ENCODE measurements around the gene CUX1.
"Not testable (repeated sequence)": the region's sequence is repeated elsewhere in the genome, so short reads cannot be mapped to it uniquely, and the experiment has no call there.

CUX1 gene

DNA sequence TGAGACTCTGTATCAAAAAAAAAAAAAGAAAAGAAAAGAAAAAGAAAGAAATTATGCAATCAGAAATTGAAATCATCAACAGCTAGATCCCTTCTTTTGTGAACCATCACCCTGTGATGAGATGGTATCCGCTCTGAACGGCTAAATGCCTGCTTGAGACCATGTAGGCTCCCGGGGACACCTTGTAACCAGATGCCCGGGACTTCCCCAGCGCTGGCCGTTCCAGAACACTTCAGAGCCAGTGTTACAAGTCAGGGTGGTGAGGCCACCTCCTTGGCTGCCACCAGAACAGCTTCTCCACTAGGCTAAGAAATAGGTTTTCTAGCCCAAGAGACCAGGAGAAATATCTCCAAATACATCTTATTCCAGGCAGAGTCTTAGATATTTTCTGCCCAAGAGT, 349.8 kb downstream of the CUX1 start:
- no peak for DNase-seq

DNA sequence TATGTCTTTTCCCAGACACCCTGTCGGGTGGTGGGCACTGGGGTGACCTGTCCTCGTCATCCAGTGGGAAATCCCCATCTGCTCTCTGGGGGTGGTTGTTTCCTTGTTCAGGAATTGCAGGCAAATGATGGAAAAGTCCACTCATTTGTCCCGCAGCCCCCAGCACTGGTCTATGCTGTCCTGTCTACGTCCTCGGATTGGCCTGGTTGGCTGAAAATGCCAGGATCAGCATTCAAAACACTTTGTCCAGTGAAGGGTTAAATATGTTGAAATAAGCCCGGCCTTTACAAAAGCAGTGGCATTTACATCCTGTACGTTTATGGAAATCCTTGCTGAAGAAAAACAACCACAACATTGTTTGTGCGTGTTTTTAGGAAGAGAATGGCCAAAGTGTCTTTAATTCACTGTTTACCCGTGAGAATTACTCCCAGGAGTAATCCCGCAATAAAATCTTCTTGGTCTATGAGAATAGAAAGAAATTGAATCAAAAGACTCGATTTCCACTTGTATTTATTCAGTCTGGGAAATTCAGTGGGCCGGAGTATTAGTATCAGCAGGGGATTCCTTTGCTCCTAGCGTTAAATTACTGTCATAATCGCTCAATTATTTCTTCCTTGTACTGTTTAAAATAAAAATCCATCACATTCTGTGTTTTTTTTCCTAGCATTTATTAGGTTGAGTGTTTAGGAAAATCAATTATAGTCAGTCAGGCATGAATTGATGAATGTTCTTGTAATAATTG, 352.4 kb downstream of the CUX1 start:
- no peak for DNase-seq

DNA sequence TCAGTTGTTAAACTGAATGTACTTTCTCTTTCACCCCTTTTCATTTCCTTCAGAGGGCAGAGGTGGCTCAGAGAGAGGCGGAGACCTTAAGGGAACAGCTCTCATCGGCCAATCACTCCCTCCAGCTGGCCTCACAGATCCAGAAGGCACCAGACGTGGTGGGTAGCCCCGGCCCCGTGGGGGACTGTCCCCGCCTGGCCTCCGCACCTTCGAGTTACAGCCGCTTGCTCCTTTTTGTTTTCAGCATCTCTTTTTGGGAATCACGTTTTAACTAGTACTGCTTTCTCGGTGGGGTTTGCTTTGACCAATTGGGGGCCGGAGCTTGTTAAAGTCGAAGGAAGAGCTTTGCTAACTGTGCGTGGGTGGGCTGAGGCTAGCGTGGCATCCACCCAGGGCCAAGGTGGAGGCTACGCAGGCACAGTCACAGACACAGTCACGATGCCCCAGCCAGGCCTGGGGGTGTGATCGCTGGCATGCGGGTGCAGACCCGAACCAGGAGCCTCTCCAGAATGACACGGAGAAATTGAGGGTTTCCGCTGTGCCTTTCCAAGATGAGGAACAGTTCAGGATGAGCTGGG, 353.1 kb downstream of the CUX1 start:
- no peak for DNase-seq

- DNase-seq: peak; percentile 56
Observed at GRCh38 chr7:102173669-102174068, 356.2 kb downstream of the CUX1 start.

DNA sequence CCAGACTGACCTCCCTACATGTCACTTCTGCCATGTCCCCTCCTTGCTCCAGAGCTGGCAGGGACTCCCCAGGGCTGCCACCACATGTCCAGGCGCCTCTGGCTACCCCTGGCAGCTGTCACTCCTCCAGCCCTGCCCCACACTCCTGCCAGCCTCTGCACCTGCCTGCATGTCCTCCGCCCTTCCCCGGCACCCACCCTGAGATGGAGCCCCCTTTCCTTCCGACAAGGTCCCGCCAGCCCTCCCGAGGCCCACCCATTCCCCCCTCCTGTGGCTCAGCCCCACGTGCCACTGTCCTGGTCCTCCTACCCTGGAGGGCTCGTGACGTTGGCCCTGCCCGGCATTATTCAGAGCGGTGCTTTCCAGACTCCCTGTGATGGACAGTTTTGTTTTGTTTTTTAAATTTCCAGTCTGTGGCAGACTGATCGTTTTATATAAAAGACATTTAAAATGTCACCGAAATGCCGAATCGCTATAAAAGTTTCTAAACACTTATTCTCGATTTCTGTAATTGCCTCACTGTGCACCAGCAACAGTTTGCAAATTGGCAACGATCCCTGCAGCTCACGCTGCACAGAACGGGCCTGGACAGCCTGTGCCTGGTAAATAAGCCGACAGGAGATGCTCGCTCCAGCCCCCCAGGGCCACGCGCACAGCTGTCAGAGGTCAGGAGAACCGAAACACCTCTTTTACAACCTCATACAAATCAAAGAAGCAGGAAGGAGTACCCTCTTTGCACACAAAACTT, 358.2 kb downstream of the CUX1 start:
- no peak for DNase-seq

- no peak for DNase-seq
Observed at GRCh38 chr7:102178410-102178809, 361.0 kb downstream of the CUX1 start.

DNA sequence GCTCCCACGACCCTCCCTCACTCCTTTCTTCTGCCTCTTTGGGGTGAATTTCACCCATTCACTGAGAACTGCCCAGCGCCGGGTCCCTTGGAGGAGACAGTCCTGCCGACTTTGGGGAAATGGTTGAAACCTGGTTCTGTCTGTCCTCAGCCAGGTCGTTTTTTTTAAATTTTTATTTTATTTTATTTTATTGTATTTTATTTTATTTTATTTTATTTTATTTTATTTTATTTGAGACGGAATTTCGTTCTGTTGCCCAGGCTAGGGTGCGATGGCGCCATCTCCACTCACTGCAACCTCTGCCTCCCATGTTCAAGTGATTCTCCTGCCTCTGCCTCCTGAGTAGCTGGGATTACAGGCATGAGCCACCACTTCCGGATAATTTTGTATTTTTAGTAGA, 363.3 kb downstream of the CUX1 start:
- no peak for DNase-seq

DNA sequence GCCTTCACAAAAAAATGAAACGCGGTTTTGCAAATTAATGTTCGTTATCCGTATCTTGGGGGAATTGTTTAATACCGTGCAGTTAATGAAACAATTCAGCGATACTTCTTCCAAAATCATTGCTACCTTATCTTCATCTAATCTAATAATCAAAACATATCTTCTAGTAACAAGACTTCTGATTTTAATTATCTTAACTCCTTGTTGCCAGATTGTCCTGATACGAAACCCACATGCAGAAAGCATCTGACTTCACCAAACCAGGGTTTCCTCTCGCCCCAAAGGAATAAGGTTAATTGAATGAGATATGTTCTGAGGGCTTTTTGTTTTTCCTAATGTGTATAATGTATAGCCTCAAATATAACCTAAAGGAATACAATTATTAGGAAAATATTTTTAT, 364.1 kb downstream of the CUX1 start:
- no peak for DNase-seq

- DNase-seq: no peak
Observed at GRCh38 chr7:102182016-102182415, 364.6 kb downstream of the CUX1 start.

- not testable (repeated sequence) for DNase-seq
Observed at GRCh38 chr7:102183848-102184247, 366.4 kb downstream of the CUX1 start.

DNA sequence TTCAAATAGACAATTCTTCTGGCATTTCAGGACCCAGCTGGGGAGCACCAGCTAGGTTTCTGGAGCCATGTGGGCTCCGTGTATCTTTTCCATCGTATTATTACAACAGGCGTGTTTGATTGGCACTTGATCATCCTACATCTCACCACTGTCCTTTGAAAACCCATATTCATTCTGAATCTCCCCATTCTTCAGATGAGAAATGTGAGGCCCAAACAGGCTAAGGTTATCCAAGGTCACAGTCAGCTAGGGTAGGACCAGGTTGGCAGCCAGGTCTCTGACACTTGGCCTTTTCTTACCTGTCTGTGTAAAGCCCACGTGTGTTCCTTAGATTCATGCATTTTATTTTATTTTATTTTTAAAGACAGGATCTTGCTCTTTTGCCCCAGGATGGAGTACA, 366.9 kb downstream of the CUX1 start:
- DNase-seq: no peak

DNA sequence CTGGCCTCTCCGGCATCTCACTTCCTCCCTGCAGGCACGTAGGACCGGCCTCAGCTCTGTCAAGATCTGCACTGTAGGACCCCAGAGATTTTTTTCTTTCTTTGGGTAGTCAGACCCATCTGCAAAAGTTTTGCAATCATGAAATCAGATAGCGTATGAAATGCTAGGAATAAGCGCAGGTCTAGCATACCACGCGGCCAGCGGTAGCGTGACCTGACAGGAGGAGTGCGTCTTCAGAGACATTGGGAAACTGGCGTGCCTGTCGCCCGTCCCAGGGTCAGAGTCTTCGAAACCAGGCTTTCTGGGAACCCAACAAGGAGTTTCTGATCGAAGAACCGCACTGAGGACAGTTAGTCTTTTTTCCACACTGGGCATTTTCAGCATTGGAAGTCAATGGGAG, 368.4 kb downstream of the CUX1 start:
- DNase-seq: no peak

DNA sequence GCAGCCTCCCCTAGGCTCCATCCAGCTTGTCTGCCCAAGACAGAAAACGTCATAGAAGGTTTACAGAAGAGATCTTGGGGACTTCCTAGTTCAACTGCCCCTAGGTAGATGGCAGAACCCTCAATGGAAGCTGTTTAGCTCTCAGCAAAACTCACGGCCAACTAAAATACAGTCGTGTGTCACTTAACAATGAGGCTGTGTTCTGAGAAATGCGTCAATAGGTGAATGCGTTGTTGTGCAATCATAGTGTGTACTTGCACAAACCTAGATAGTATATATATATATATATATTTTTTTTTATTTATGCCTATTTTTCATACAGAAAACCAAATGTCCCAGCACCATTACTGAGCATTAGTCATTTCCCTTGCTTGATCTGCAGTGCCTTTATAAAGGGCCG, 368.9 kb downstream of the CUX1 start:
- DNase-seq: no peak

GRCh38 chr7:102188746-102189145, 371.3 kb downstream of the CUX1 start:
- DNase-seq: no peak

GRCh38 chr7:102189756-102190155, 372.3 kb downstream of the CUX1 start:
- no peak for DNase-seq

GRCh38 chr7:102190776-102191350, 373.4 kb downstream of the CUX1 start:
- no peak for DNase-seq

DNA sequence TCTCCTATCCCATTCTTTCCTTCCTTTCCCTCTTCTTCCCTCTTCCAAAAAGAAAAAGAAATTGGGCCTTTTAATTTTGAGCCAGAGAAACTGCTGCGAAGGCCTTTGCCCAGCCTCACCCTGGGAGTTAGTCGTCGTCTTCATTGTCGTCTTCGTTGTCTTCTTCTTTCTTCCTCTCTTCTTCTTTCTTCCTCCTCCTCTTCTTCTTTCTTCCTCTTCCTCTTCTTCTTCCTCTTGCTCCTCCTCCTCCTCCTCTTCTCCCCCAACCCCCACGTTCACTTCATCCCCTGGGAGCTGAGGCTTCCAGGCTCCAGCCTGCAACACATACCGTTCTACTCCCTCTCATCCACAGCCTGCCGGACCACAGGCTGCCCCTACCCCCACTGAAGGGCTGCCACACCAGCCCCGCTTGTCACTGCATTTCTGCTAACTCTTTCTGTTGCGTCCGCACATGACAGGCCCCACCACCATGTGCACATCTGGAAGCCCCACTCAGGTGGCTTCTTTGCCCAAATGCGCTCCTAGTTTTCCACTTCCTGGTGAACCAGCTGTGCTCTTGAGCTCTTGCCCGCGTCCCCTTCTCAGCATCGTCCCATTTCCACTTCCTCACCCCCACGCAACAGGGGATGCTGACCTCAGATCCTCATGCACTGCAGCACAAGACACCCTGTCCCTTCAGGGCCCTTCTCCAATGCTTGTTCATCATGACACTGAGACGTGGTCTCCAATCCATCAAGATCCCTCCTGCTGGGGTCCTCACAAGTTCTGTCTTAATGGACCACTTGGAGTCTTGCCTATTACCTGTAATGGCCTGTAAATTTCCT, 374.3 kb downstream of the CUX1 start:
- DNase-seq: no peak

GRCh38 chr7:102192790-102193189, 375.4 kb downstream of the CUX1 start:
- no peak for DNase-seq

- DNase-seq: no peak
Observed at GRCh38 chr7:102193806-102194205, 376.4 kb downstream of the CUX1 start.

DNA sequence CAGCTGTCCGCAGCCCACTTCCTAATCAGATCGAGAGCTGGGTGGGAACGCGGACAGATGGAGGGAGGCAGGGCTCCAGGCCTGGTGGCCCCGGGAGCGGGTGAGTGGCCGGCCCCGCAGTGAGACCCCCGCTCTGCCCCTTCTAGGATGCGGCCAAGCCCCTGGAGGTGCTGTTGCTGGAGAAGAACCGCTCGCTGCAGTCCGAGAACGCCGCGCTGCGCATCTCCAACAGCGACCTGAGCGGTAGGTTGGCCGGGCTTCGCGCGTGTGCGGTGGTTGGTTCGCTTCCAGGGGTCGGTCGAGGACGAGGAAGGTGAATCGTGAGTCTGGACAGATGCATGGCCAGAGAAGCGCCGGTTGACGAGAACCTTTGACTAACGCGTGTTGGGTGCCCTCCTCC, 377.9 kb downstream of the CUX1 start:
- DNase-seq: no peak

GRCh38 chr7:102196028-102196427, 378.6 kb downstream of the CUX1 start:
- no peak for DNase-seq

- no peak for DNase-seq
Observed at GRCh38 chr7:102197161-102197560, 379.7 kb downstream of the CUX1 start.

DNA sequence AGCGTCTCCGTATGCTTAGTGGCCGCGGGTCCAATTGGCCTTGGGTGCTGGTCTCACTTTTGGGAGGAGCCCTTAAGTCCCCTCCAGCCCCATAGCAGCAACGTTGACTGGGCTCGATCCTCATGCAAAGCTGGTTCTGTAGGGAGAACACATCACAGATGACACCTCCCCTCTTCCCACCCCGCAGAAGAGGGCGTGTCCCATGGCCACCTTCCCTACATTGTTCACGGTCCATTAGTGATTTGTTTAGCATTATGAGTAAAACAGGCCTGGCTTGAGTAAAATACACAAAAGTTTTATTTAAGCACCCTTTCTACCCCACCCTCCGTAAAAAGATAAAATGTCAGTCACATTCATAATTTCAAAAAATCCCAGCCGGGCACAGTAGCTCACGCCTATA, 380.2 kb downstream of the CUX1 start:
- no peak for DNase-seq

All from right forelimb (tissue), 1 donor.